ENCODE measurements around the gene GC. TPM values are rescaled to one million over a fixed set of nuclear protein-coding genes. Genes with fewer than 3 reads are reported as not detected.
"Not testable (repeated sequence)": the region's sequence is repeated elsewhere in the genome, so short reads cannot be mapped to it uniquely, and the experiment has no call there.

Gene GC
- total RNA-seq, 2 experiments from 2014 or later = not detected

DNA sequence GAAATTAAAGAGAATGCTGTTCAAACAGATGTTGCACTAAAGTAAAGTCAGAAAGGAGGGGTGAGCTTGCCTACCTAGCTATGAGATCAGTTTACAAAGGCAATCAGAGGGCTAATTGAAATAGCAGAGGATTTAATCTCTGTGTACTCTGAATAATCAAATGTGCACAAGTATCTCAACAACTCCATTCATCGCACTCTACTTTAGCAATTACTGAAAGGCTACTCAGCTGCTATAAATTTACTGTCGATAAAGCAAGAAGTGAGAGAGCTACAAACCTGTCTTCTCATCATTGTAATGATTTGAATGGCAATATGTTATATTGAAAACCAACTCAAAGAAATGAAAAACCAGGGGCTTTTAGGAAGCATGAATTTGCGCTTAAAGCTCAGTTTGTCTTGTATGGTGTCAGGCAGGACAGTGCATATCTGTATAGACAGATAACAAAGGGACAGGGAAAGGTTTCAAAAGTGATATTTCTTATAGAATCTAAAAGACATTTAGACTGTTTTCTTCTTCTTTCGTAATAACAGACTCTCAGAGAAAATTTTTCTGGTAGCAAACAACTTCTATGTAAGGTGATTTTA lies 34.8 kb downstream of the GC start:
- H3K27ac ChIP-seq (ENCODE audit: low read depth, low read length, poor library complexity, severe bottlenecking) = no peak overlapping the region
- no peaks in the 10 kb centered on the region for H3K36me3 ChIP-seq (ENCODE audit: insufficient read depth, low read length)
- CTCF ChIA-PET (ENCODE audit: unreplicated experiment) = no interaction called here
- no peaks in the 10 kb centered on the region for H3K79me2 ChIP-seq (ENCODE audit: insufficient read depth, low read depth, low read length)
- no peak overlapping the region for H2AFZ ChIP-seq (ENCODE audit: low read length)
- no peaks in the 10 kb centered on the region for H3K4me1 ChIP-seq (ENCODE audit: insufficient read depth, low read length, poor library complexity, severe bottlenecking)
- H4K20me1 ChIP-seq (ENCODE audit: insufficient read depth, low read length) = no peaks in the 10 kb centered on the region
- H3K9me2 ChIP-seq (ENCODE audit: insufficient read depth, low read length) = no peaks in the 10 kb centered on the region
- POLR2A ChIA-PET = interaction anchor here (0.5 kb wide), 1 partner anchor 739 kb away, joined by 3 read pairs; no protein-coding TSS in a partner anchor
- no TSS peak for BruUV-seq (replicated peaks)
- intact Hi-C loops (cut with micrococcal nuclease; ENCODE audit: unreplicated experiment) = no loop called here
- H3K4me3 ChIP-seq (ENCODE audit: low read depth, low read length, poor library complexity, severe bottlenecking) = no peak overlapping the region
- H3K4me2 ChIP-seq (ENCODE audit: low read length) = no peak overlapping the region
- TF ChIP-seq, protein P1, sequence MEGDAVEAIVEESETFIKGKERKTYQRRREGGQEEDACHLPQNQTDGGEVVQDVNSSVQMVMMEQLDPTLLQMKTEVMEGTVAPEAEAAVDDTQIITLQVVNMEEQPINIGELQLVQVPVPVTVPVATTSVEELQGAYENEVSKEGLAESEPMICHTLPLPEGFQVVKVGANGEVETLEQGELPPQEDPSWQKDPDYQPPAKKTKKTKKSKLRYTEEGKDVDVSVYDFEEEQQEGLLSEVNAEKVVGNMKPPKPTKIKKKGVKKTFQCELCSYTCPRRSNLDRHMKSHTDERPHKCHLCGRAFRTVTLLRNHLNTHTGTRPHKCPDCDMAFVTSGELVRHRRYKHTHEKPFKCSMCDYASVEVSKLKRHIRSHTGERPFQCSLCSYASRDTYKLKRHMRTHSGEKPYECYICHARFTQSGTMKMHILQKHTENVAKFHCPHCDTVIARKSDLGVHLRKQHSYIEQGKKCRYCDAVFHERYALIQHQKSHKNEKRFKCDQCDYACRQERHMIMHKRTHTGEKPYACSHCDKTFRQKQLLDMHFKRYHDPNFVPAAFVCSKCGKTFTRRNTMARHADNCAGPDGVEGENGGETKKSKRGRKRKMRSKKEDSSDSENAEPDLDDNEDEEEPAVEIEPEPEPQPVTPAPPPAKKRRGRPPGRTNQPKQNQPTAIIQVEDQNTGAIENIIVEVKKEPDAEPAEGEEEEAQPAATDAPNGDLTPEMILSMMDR (conservative IDR thresholded peaks at IDR 0.05; ENCODE audit: low read length) = no peak
- no peak for TF ChIP-seq EZH2phosphoT487 (IDR thresholded peaks at IDR 0.05; ENCODE audit: borderline replicate concordance, low read depth, low read length)
- no peak for DNase-seq (ENCODE audit: low spot score)
- no peaks in the 10 kb centered on the region for H3K9me3 ChIP-seq (ENCODE audit: low read length)

DNA sequence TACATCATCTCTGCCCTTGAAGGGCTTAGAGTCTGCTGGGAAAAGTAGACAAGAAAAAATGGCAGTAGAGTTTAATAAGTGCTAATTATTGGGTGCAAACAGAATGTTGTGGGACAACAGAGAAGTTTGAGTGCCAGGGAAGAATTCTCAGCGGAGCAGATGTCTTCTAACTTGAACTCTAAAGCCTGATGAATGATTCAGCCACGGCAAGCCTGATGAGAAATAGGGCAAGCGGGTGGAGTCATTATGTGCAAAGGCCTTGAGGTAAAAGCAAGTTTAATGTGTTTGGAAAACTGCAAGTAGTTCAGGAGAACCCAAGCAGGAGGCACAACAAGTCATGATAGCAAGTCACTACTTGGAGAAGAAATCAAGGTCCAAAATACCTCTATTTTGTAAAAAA lies 37.5 kb downstream of the GC start:
- intact Hi-C loops (cut with micrococcal nuclease; ENCODE audit: unreplicated experiment) = no loop called here
- no peaks in the 10 kb centered on the region for H4K20me1 ChIP-seq (ENCODE audit: insufficient read depth, low read length)
- H3K36me3 ChIP-seq (ENCODE audit: insufficient read depth, low read length) = no peaks in the 10 kb centered on the region
- no TSS peak for BruUV-seq (replicated peaks)
- no peak overlapping the region for H2AFZ ChIP-seq (ENCODE audit: low read length)
- TF ChIP-seq, protein P1 (conservative IDR thresholded peaks at IDR 0.05; ENCODE audit: low read length) = no peak
- no peak for TF ChIP-seq EZH2phosphoT487 (IDR thresholded peaks at IDR 0.05; ENCODE audit: borderline replicate concordance, low read depth, low read length)
- H3K27ac ChIP-seq (ENCODE audit: low read depth, low read length, poor library complexity, severe bottlenecking) = no peak overlapping the region
- ChIA-PET POLR2A (interaction anchor here (0.6 kb wide), 1 partner anchor 901 kb away, joined by 3 read pairs; no protein-coding TSS in a partner anchor), CTCF (ENCODE audit: unreplicated experiment) (no interaction called here)
- H3K79me2 ChIP-seq (ENCODE audit: insufficient read depth, low read depth, low read length) = no peaks in the 10 kb centered on the region
- DNase-seq (ENCODE audit: low spot score) = no peak
- H3K4me2 ChIP-seq (ENCODE audit: low read length) = no peak overlapping the region
- H3K9me3 ChIP-seq (ENCODE audit: low read length) = no peaks in the 10 kb centered on the region
- no peaks in the 10 kb centered on the region for H3K4me1 ChIP-seq (ENCODE audit: insufficient read depth, low read length, poor library complexity, severe bottlenecking)
- no peaks in the 10 kb centered on the region for H3K9me2 ChIP-seq (ENCODE audit: insufficient read depth, low read length)
- H3K4me3 ChIP-seq (ENCODE audit: low read depth, low read length, poor library complexity, severe bottlenecking) = no peak overlapping the region

DNA sequence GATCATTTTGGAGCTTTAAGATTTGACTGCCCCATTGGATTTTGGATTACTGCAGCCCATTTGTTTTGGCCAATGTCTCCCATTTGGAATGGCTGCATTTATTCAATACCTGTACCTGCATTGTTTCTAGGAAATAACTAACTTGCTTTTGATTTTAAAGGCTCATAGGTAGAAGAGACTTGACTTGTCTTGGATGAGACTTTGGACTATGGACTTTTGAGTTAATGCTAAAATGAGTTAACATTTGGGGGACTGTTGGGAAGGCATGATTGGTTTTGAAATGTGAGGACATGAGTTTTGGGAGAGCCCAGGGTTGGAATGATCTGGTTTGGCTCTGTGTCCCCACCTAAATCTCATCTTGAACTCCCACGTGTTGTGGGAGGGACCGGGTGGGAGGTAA lies 45.1 kb downstream of the GC start:
- intact Hi-C loops (cut with micrococcal nuclease; ENCODE audit: unreplicated experiment); BruUV-seq (replicated peaks); H2AFZ ChIP-seq (ENCODE audit: low read length); H3K9me3 ChIP-seq (ENCODE audit: low read length); H3K4me3 ChIP-seq (ENCODE audit: low read depth, low read length, poor library complexity, severe bottlenecking); H3K27ac ChIP-seq (ENCODE audit: low read depth, low read length, poor library complexity, severe bottlenecking); H3K79me2 ChIP-seq (ENCODE audit: insufficient read depth, low read depth, low read length); DNase-seq (ENCODE audit: low spot score); H3K4me1 ChIP-seq (ENCODE audit: insufficient read depth, low read length, poor library complexity, severe bottlenecking); H3K9me2 ChIP-seq (ENCODE audit: insufficient read depth, low read length); H3K4me2 ChIP-seq (ENCODE audit: low read length); CTCF ChIA-PET (ENCODE audit: unreplicated experiment); H3K36me3 ChIP-seq (ENCODE audit: insufficient read depth, low read length); H4K20me1 ChIP-seq (ENCODE audit: insufficient read depth, low read length); POLR2A ChIA-PET: not testable (repeated sequence)
